K562 (cell line): Measurements from ENCODE around the gene LBH. TPM values are rescaled to one million over a fixed set of nuclear protein-coding genes. Genes with fewer than 3 reads are reported as not detected.

ENCODE experiments used
- ATAC-seq: fragments of 200-7000 bp; cut with Tn5 transposase; 3 replicates; pipeline ENCODE4 v1.9.1; 2020; ENCODE audit warnings: moderate library complexity
- BruUV-seq: library from RNA; stranded (reverse); fragments of 400-500 nt; replicated peaks from 2 replicates; lab custom pipeline; 2021; lab: Mats Ljungman, UMichigan
- CTCF ChIA-PET: fragments of 300-600 bp; formaldehyde crosslinking; extraction: SDS; loops from one replicate; lab custom pipeline; 2021; ENCODE audit warnings: low intra/inter-chr PET ratio; lab: Yijun Ruan, JAX
- POLR2A ChIA-PET: fragments of 300-600, 350-650 bp; sonication (Branson Sonifier 250); formaldehyde crosslinking; extraction: SDS; loops from one replicate; lab custom pipeline; 2021; ENCODE audit warnings: antibody characterized with exemption, inconsistent platforms; lab: Yijun Ruan, JAX
- DNase-seq, 4 experiments: peaks; one replicate each; pipeline versions ENCODE4 v3.0.0 to v3.0.0-alpha.2; 2011 to 2018; ENCODE audit warnings: low spot score in 3 of 4, mixed read lengths in 3 of 4; ENCODE audit errors: extremely low read depth in 1 of 4
- FAIRE-seq: peaks from 2 replicates; lab custom pipeline; 2011; peaks lifted over from hg19 to GRCh38; lab: Jason Lieb, UNC
- H2AFZ ChIP-seq: 2 replicates; pipeline ENCODE4 v1.6.0; 2011; ENCODE audit warnings: low read depth, low read length, control low read depth, inconsistent platforms
- H3K27ac ChIP-seq: fragments of 200-600 bp; 3 replicates; pipeline ENCODE4 v1.8.0; 2011; ENCODE audit warnings: low read depth, mild to moderate bottlenecking, control low read depth, inconsistent platforms, low read length, moderate library complexity, mixed read lengths; ENCODE audit errors: extremely low read depth
- H3K27me3 ChIP-seq, 2 experiments: fragments of 300-600 bp in 1 of 2; 2 replicates in 1 of 2; 3 replicates in 1 of 2; pipeline versions ENCODE4 v1.6.0 to v1.8.0; 2011; ENCODE audit warnings: inconsistent platforms in 2 of 2, low read length in 2 of 2, mild to moderate bottlenecking in 1 of 2, mixed read lengths in 1 of 2, moderate library complexity in 1 of 2; ENCODE audit not compliant: control insufficient read depth in 2 of 2, insufficient read depth in 2 of 2
- H3K36me3 ChIP-seq: fragments of 300-600 bp; 3 replicates; pipeline ENCODE4 v1.8.0; 2011; ENCODE audit warnings: mild to moderate bottlenecking, low read length, inconsistent platforms; ENCODE audit not compliant: control insufficient read depth, insufficient read depth
- H3K4me1 ChIP-seq, 2 experiments: fragments of 200-600 bp in 1 of 2; replicated peaks in 1 of 2; 2 replicates in 1 of 2; 3 replicates in 1 of 2; pipeline versions ENCODE4 v1.5.1 to v1.8.0; 2011; ENCODE audit warnings: inconsistent platforms in 2 of 2, low read length in 2 of 2, mild to moderate bottlenecking in 1 of 2, mixed read lengths in 1 of 2, moderate library complexity in 1 of 2; ENCODE audit not compliant: control insufficient read depth in 2 of 2, insufficient read depth in 2 of 2
- H3K4me2 ChIP-seq: 2 replicates; pipeline ENCODE4 v1.6.1; 2011; ENCODE audit warnings: low read length, control low read depth, inconsistent platforms, mixed read lengths; ENCODE audit not compliant: insufficient read depth
- H3K4me3 ChIP-seq: fragments of 200-600 bp; sonication (generic), shearing (Covaris generic); 2 replicates; pipeline ENCODE4 v1.5.1; 2016; ENCODE audit warnings: control low read depth, inconsistent platforms
- H3K79me2 ChIP-seq: fragments of 200-600 bp; 3 replicates; pipeline ENCODE4 v1.8.0; 2011; ENCODE audit warnings: low read length, inconsistent platforms; ENCODE audit not compliant: control insufficient read depth, insufficient read depth
- H3K9ac ChIP-seq, 2 experiments: 2 replicates each; pipeline versions ENCODE4 v1.6.0 to v1.6.1; 2011; ENCODE audit warnings: low read depth in 2 of 2, low read length in 2 of 2, control low read depth in 1 of 2, inconsistent platforms in 1 of 2, mild to moderate bottlenecking in 1 of 2, mixed read lengths in 1 of 2; ENCODE audit not compliant: insufficient read depth in 1 of 2
- H3K9me1 ChIP-seq: one replicate; pipeline ENCODE4 v1.6.0; 2011; ENCODE audit warnings: inconsistent platforms, mild to moderate bottlenecking, low read length, moderate library complexity; ENCODE audit not compliant: control insufficient read depth, insufficient read depth
- H3K9me3 ChIP-seq: replicated peaks from 2 replicates; pipeline ENCODE4 v1.5.1; 2011; ENCODE audit warnings: low read depth, low read length, inconsistent platforms; ENCODE audit not compliant: control insufficient read depth, insufficient read depth
- H4K20me1 ChIP-seq: replicated peaks from 2 replicates; pipeline ENCODE4 v1.6.1; 2011; ENCODE audit warnings: low read length, inconsistent platforms, mixed read lengths; ENCODE audit not compliant: control insufficient read depth, insufficient read depth
- PRDM10 ChIP-seq: fragments of 450-650 bp; IDR thresholded peaks from 2 replicates; pipeline ENCODE4 v1.6.1; 2018; ENCODE audit not compliant: partially characterized antibody
- WGBS: fragments of 100-300 bp; shearing (Covaris generic); methylation state at CpG from one replicate; pipeline ENCODE4 v1.1.6; 2016; ENCODE audit warnings: low coverage, mixed read lengths; ENCODE audit not compliant: insufficient coverage; ENCODE audit errors: missing lambda C conversion rate; 5-methylcytosine and 5-hydroxymethylcytosine counted together
- in situ Hi-C: fragments of 300-500 bp; cut with MboI; formaldehyde crosslinking; loops from 4 replicates; pipeline ENCODE4 v1.15.0; 2018; ENCODE audit warnings: inconsistent platforms, mixed read lengths
- intact Hi-C: fragments of 100-400 bp; cut with micrococcal nuclease; formaldehyde crosslinking; loops from 2 replicates; pipeline ENCODE4 v1.14.2; 2022
- polyA plus RNA-seq, 8 experiments: library from polyadenylated mRNA; depleted of rRNA in 4 of 8; stranded (reverse) in 5 of 8; unstranded in 3 of 8; fragments of >200 nt; fragmentation: Nextera tagmentation in 2 of 8; fragmentation: Illumina TruSeq in 1 of 8; extraction: Ambion mirVana in 2 of 8; extraction: Trizol in 1 of 8; gene quantifications; 2 replicates each; pipeline versions ENCODE4 v1.2.1 to v1.2.3, GENCODE V29; 2011 to 2014; ENCODE audit warnings: inconsistent platforms in 1 of 8, missing spikeins in 1 of 8
- total RNA-seq, 7 experiments: library from RNA; depleted of rRNA in 6 of 7; stranded (reverse); fragments of >200 nt in 6 of 7; fragmentation: Illumina TruSeq in 2 of 7; extraction: Trizol in 2 of 7; gene quantifications; 2 replicates each; pipeline versions ENCODE4 v1.2.1 to v1.2.3, GENCODE V29; 2011 to 2021; ENCODE audit warnings: low replicate concordance in 1 of 7

Gene LBH
- total and polyA plus RNA-seq, 9 of the 15 experiments (the other 6 are each of a cell fraction or from before 2014, with no cell fraction given): 3.1 to 13.4 (median 7.4) TPM

GRCh38 chr2:30195016-30195415, 36.3 kb upstream of the LBH start:
- Histone ChIP-seq H3K36me3 (no peaks in the 10 kb centered on the region), H3K4me1 (peaks cover 51 to 54% of the 10 kb centered on the region in 2 experiments; a peak in 4 of 5 replicates), H3K4me3 (no peak overlapping the region), H3K27me3 (no peaks in the 10 kb centered on the region), H3K4me2 (no peak overlapping the region), H3K79me2 (no peaks in the 10 kb centered on the region), H3K27ac (no peak overlapping the region; the same call in 2 of the 3 replicates), H3K9me3 (no peaks in the 10 kb centered on the region), H3K9me1 (no peaks in the 10 kb centered on the region), H2AFZ (peak overlapping the region; percentile 80), H3K9ac (peak overlapping the region in 1 of 2 experiments; percentile 72; a peak in 1 of 4 replicates), H4K20me1 (no peaks in the 10 kb centered on the region)
- FAIRE-seq (no peak), DNase-seq (no peak), ATAC-seq (no peak)
- ChIA-PET POLR2A (interaction anchor here (1.1 to 1.5 kb wide), 2 partner anchors 11 to 12 kb away, joined by 3 to 5 read pairs; no protein-coding TSS in a partner anchor), CTCF (no interaction called here)
- 17% methylated on average over 4 of the region's 4 CpGs for WGBS
- BruUV-seq: no TSS peak
- intact Hi-C loops (no loop called here), in situ Hi-C loops (no loop called here)
- no peak for TF ChIP-seq PRDM10
